Small intestine (tissue), 7 donors: ENCODE data around the gene DCLRE1C. TPM values are rescaled to one million over a fixed set of nuclear protein-coding genes. Genes with fewer than 3 reads are reported as not detected.
"Not testable (repeated sequence)": the region's sequence is repeated elsewhere in the genome, so short reads cannot be mapped to it uniquely, and the experiment has no call there.

Experiments
- DNase-seq, 2 donors: peaks; one replicate each; pipeline versions ENCODE4 v3.0.0 to v3.0.0-alpha.2; 2013
- FAIRE-seq: peaks from 2 replicates; lab custom pipeline; 2012; peaks lifted over from hg19 to GRCh38; lab: Jason Lieb, UNC
- H3K27ac ChIP-seq, 3 donors: one replicate each; pipeline ENCODE4 v1.5.1; 2013; ENCODE audit warnings: low read length in 2 of 3, mild to moderate bottlenecking in 2 of 3, control low read depth in 1 of 3, inconsistent platforms in 1 of 3, low read depth in 1 of 3, moderate library complexity in 1 of 3
- H3K27me3 ChIP-seq, 3 donors: one replicate each; pipeline ENCODE4 v1.6.1; 2013; ENCODE audit warnings: low read length in 3 of 3, inconsistent platforms in 1 of 3; ENCODE audit not compliant: control insufficient read depth in 3 of 3, insufficient read depth in 3 of 3
- H3K36me3 ChIP-seq, 3 donors: one replicate each; pipeline ENCODE4 v1.6.1; 2013; ENCODE audit warnings: low read length in 3 of 3, inconsistent platforms in 1 of 3, low read depth in 1 of 3, mild to moderate bottlenecking in 1 of 3, moderate library complexity in 1 of 3; ENCODE audit not compliant: control insufficient read depth in 3 of 3, insufficient read depth in 2 of 3
- H3K4me1 ChIP-seq, 3 donors: one replicate each; pipeline ENCODE4 v1.6.1; 2013; ENCODE audit warnings: low read length in 2 of 3, inconsistent platforms in 1 of 3, low read depth in 1 of 3, mild to moderate bottlenecking in 1 of 3, moderate library complexity in 1 of 3; ENCODE audit not compliant: control insufficient read depth in 3 of 3, insufficient read depth in 2 of 3
- H3K4me3 ChIP-seq, 3 donors: one replicate each; pipeline ENCODE4 v1.5.1; 2013; ENCODE audit warnings: low read length in 3 of 3, control low read depth in 1 of 3, inconsistent platforms in 1 of 3, low read depth in 1 of 3, mild to moderate bottlenecking in 1 of 3, moderate library complexity in 1 of 3
- H3K9me3 ChIP-seq, 2 donors: one replicate each; pipeline ENCODE4 v1.6.1; 2013; ENCODE audit warnings: low read depth in 1 of 2, low read length in 1 of 2; ENCODE audit not compliant: control insufficient read depth in 2 of 2, insufficient read depth in 1 of 2
- WGBS, 3 donors: extraction: QIAGEN DNeasy Blood & Tissue Kit; methylation state at CpG; one replicate each; pipeline ENCODE4 v1.1.7; 2013; 5-methylcytosine and 5-hydroxymethylcytosine counted together
- polyA plus RNA-seq, 4 donors: library from polyadenylated mRNA; stranded (reverse) in 3 of 4; unstranded in 1 of 4; fragments of 200-250 nt in 3 of 4; fragments of 120-200 nt in 1 of 4; gene quantifications; one replicate each; pipeline versions ENCODE4 v1.2.1 to v1.2.3, GENCODE V29; 2013
- donor health status: healthy with polysubstance abuse.
- donor health status: control.
- donor health status: control.
- donor health status: Bipolar disorder and iron deficiency.
- donor health status: healthy.

DCLRE1C gene
- polyA plus RNA-seq, 4 donors = 3.8 to 11.2 (median 5.5) TPM

DNA sequence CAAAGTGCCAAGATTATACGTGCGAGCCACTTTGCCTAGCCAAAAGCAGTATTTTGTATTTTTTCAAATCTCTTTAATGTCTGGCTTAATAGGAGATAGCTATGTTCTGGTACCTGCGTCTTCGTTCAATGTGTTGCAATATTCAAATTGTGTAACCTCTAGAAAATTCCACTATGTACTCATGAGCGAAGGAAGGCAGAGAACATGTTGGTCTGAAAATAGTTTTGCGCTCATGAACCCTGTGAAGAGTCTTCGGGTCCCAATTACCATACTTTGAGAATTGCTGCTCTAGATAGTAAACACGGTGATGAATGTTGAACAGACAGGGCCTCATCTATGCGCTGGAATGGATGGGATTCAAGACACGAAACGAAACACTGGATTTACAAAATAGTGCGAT is 78.0 kb downstream of the DCLRE1C start:
- H3K36me3 ChIP-seq = peaks cover 0 to 12% (median 0%) of the 10 kb centered on the region in 3 donors
- H3K27ac ChIP-seq = no peak overlapping the region
- no peak overlapping the region for H3K4me3 ChIP-seq
- peaks cover 0 to 5% (median 2%) of the 10 kb centered on the region in 3 donors for H3K4me1 ChIP-seq
- DNase-seq (no peak), FAIRE-seq (no peak)
- no peaks in the 10 kb centered on the region for H3K27me3 ChIP-seq
- no peaks in the 10 kb centered on the region for H3K9me3 ChIP-seq
- 95 to 96% (median 96%) methylated on average over 12 of the region's 12 CpGs for WGBS, 3 donors

DNA sequence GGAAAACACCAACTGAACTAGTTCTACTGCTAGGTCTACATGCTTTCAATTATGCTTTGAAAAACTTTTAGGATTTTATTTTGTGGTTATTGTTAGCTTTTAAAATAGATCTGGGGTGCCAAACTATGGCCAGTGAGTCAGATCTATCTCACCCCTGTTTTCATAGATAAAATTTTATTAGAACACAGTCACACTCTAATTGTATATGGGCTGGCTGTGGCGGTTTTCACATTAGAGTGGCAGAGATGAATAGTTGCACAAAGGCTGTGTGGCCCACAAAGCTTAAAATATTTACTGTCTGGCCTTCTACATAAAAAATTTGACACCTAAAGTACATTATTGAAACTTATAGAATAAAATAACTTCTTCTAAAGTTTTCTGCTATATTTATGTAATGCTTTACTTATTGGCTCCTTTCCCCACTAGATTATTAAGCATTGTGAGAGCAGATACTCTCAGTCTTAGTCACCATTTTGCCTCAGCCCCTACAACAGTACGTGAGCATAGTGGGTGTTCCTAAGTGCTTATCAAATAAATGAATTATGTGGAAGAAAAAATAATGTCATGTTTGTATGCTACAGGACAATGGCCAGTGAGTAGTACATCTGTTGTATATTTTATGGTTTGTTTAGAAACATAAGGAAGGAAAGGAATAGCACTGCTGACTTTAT is 80.7 kb downstream of the DCLRE1C start:
- Histone ChIP-seq H3K27ac (no peak overlapping the region), H3K9me3 (no peaks in the 10 kb centered on the region), H3K36me3 (peaks cover 3 to 19% (median 6%) of the 10 kb centered on the region in 3 donors), H3K4me3 (no peak overlapping the region), H3K27me3 (no peaks in the 10 kb centered on the region), H3K4me1 (peaks cover 0 to 5% (median 0%) of the 10 kb centered on the region in 3 donors)
- no peak for FAIRE-seq
- no peak for DNase-seq
- WGBS, 3 donors = 62 to 67% (median 65%) methylated on average over 2 of the region's 2 CpGs

DNA sequence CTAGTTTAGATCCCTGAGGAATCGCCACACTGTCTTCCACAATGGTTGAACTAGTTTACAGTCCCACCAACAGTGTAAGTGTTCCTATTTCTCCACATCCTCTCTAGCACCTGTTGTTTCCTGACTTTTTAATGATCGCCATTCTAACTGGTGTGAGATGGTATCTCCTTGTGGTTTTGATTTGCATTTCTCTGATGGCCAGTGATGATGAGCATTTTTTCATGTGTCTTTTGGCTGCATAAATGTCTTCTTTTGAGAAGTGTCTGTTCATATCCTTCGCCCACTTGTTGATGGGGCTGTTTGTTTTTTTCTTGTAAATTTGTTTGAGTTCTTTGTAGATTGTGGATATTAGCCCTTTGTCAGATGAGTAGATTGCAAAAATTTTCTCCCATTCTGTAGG is 89.0 kb downstream of the DCLRE1C start:
- WGBS, 3 donors = 91 to 96% (median 93%) methylated on average over 3 of the region's 3 CpGs
- not testable (repeated sequence) for FAIRE-seq, H3K9me3 ChIP-seq, H3K27ac ChIP-seq, H3K4me3 ChIP-seq, DNase-seq, H3K27me3 ChIP-seq
- Histone ChIP-seq H3K36me3 (peaks cover 7 to 16% (median 12%) of the 10 kb centered on the region in 3 donors), H3K4me1 (peaks cover 3 to 11% (median 6%) of the 10 kb centered on the region in 3 donors)

DNA sequence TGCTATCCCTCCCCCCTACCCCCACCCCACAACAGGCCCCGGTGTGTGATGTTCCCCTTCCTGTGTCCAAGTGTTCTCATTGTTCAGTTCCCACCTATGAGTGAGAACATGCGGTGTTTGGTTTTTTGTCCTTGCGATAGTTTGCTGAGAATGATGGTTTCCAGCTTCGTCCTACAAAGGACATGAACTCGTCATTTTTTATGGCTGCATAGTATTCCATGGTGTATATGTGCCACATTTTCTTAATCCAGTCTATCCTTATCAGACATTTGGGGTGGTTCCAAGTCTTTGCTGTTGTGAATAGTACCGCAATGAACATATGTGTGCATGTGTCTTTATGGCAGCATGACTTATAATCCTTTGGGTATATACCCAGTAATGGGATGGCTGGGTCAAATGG is 89.4 kb downstream of the DCLRE1C start:
- FAIRE-seq, H3K4me3 ChIP-seq: not testable (repeated sequence)
- 94 to 99% (median 99%) methylated on average over 6 of the region's 6 CpGs for WGBS, 3 donors

DNA sequence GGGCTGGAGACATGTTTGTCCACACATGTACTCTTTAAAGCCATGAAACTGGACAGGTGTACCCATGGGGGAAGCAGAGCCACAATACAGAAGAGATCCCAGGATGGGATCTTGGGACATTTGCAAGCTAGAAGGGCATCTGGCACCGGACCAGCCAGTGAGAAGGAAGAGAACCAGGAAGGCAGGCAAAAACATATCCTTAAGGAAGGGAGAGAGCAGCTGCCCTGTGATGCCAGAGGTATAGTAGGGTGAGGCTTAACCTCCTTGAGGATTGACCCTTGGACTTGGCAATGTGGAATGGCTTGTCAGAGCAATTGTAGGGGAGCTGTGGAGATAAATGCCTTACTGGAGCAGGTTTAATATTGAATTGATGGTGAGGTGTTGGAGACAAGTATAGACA is 93.1 kb downstream of the DCLRE1C start:
- FAIRE-seq = no peak
- H3K4me1 ChIP-seq = peaks cover 3 to 11% (median 6%) of the 10 kb centered on the region in 3 donors

More for the DNA sequence above, 89.4 kb downstream of the DCLRE1C start:
- not testable (repeated sequence) for DNase-seq, H3K27ac ChIP-seq, H3K9me3 ChIP-seq, H3K27me3 ChIP-seq
- peaks cover 3 to 11% (median 6%) of the 10 kb centered on the region in 3 donors for H3K4me1 ChIP-seq
- H3K36me3 ChIP-seq = peaks cover 5 to 16% (median 9%) of the 10 kb centered on the region in 3 donors

DNA sequence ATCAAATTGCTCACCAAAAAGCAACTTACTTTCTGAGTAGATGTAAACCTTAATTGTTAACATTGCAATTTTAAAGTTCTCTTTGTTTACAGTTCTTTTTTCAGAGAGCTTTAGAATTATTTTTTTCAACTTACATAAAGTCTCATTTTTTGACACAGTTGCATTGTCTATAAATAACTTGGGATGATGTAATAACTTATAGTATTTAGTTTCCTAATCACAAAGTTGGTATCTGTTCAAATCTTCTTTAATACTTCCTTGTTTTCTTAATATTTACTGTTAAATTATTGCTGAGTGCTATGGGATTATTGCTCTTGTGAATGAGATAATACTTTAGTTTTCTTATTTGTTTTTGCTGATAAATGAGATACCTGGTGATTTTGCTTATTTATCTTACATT is 94.1 kb downstream of the DCLRE1C start:
- peak; percentile 57 for FAIRE-seq
- Histone ChIP-seq H3K36me3 (peaks cover 1 to 10% (median 7%) of the 10 kb centered on the region in 3 donors), H3K27ac (peak overlapping the region in 1 of 3 donors; percentile 80)

More for the DNA sequence above, 93.1 kb downstream of the DCLRE1C start:
- Histone ChIP-seq H3K4me3 (no peak overlapping the region), H3K36me3 (peaks cover 1 to 10% (median 7%) of the 10 kb centered on the region in 3 donors), H3K9me3 (no peaks in the 10 kb centered on the region), H3K27me3 (no peaks in the 10 kb centered on the region), H3K27ac (peak overlapping the region; percentile 80 to 97 (median 94))
- DNase-seq = peak; percentile 89 to 98
- 4 to 68% (median 30%) methylated on average over 1 of the region's 1 CpG for WGBS, 3 donors

DNA sequence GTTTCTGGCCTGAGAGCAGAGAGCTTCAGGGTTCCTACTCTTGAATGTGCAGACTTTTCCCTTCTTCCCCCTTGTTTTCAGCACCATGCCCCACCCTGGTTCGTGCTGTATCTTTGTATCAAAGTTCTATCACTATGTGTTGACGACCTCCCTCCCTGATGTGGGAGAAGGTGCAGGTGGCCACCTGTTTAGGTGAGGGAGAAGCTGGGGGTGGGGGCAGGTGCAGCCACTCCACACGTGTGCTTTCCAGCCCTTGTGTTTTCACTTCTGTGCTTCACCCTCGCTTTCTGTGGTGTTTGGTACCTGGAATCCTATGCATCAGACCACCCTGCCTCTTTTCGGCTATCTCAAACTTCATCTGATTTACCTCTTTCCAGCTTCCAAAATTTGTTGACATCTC is 94.9 kb downstream of the DCLRE1C start:
- H3K27ac ChIP-seq = peak overlapping the region in 1 of 3 donors; percentile 52
- FAIRE-seq (no peak), DNase-seq (no peak)
- H3K4me3 ChIP-seq = no peak overlapping the region
- H3K27me3 ChIP-seq = no peaks in the 10 kb centered on the region
- peaks cover 3 to 11% (median 6%) of the 10 kb centered on the region in 3 donors for H3K4me1 ChIP-seq
- peaks cover 1 to 10% (median 7%) of the 10 kb centered on the region in 3 donors for H3K36me3 ChIP-seq
- H3K9me3 ChIP-seq = no peaks in the 10 kb centered on the region
- 46 to 72% (median 56%) methylated on average over 5 of the region's 5 CpGs for WGBS, 3 donors

More for the DNA sequence above, 94.1 kb downstream of the DCLRE1C start:
- Histone ChIP-seq H3K27me3 (no peaks in the 10 kb centered on the region), H3K9me3 (no peaks in the 10 kb centered on the region), H3K4me1 (peaks cover 3 to 11% (median 6%) of the 10 kb centered on the region in 3 donors), H3K4me3 (no peak overlapping the region)
- DNase-seq = no peak

DNA sequence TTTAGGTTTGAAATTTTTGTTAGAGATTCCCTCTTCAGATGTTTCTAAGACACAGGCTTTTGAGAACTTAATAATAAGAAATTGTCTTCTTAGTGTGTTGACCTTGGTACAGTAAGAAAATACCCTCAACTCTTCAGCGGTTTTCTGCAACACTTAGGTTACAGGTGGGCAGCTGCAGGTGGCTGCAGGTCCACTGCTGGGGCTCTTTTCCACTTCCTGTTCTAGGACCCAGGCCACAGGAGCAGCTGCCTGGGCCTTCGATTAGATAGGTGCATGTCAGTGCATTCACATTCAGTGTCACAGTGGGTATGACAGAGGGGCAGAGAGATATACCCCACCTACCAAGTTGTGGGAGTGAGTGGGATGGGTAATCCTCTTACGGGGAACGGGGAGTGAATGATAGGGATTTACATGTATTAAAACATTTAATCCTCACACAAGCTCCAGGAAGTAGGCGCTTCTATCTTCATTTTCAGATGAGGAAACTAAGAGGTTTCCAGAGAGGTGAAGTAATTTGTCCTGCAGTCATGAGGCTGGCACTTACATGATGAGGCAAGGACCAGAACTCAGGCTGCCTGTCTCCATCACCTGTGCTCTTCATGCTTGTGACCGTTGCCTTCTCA is 95.4 kb downstream of the DCLRE1C start:
- Histone ChIP-seq H3K27me3 (no peaks in the 10 kb centered on the region), H3K4me1 (peaks cover 3 to 11% (median 6%) of the 10 kb centered on the region in 3 donors), H3K36me3 (peaks cover 1 to 11% (median 8%) of the 10 kb centered on the region in 3 donors), H3K27ac (no peak overlapping the region), H3K4me3 (no peak overlapping the region), H3K9me3 (no peaks in the 10 kb centered on the region)
- no peak for DNase-seq
- WGBS, 3 donors = 73 to 88% (median 85%) methylated on average over 6 of the region's 6 CpGs
- FAIRE-seq = no peak
